ENCODE measurements around the gene TTC36. TPM values are rescaled to one million over a fixed set of nuclear protein-coding genes. Genes with fewer than 3 reads are reported as not detected.

TTC36 gene
- total and polyA plus RNA-seq, 2 experiments from 2014 or later = 0.40 to 1.0 TPM

DNA sequence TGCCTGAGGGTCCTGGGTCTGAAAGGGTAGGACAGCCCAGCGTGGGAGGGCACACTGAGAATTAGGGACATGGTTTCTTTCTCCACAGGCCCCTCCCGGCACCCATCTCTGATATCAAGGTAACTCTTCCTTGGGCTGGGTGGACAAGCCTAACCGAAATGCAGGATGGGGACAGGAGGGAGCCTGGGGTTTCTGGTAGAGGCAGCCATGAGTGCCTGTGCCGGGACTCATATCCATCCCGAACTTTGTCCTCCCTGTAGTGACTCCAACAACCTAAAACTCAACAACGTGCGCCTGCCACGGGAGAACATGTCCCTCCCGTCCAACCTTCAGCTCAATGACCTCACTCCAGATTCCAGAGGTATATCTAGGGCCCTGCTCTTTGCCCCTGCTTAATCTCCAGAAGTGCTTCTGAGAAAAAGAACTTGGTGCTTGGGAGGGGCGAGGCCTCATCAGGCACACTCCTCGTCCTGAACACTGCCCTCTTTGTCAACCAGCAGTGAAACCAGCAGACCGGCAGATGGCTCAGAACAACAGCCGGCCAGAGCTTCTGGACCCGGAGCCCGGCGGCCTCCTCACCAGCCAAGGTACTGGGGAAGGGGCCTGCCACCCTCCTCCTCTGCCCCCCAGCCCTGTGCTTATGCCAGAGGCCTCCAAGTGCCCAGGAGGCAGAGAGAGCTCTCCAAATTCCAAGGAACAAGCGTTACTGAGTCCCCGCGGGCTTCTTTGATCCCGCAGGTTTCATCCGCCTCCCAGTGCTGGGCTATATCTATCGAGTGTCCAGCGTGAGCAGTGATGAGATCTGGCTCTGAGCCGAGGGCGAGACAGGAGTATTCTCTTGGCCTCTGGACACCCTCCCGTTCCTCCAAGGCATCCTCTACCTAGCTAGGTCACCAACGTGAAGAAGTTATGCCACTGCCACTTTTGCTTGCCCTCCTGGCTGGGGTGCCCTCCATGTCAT is 6.8 kb downstream of the TTC36 start:
- no peaks in the 10 kb centered on the region for H3K9me3 Mint-ChIP-seq
- no peak overlapping the region for H3K27ac Mint-ChIP-seq
- no peak for TF ChIP-seq JUNB (IDR thresholded peaks at IDR 0.05; ENCODE audit: unreplicated experiment)
- TF ChIP-seq ZNF462 (CRISPR knock-in tag; IDR thresholded peaks at IDR 0.05) = no peak
- TF ChIP-seq NANOG (IDR thresholded peaks at IDR 0.05; ENCODE audit: borderline replicate concordance) = no peak
- no peak for TF ChIP-seq ZNF331 (CRISPR knock-in tag; IDR thresholded peaks at IDR 0.05; ENCODE audit: low read depth)
- TF ChIP-seq, protein P1, sequence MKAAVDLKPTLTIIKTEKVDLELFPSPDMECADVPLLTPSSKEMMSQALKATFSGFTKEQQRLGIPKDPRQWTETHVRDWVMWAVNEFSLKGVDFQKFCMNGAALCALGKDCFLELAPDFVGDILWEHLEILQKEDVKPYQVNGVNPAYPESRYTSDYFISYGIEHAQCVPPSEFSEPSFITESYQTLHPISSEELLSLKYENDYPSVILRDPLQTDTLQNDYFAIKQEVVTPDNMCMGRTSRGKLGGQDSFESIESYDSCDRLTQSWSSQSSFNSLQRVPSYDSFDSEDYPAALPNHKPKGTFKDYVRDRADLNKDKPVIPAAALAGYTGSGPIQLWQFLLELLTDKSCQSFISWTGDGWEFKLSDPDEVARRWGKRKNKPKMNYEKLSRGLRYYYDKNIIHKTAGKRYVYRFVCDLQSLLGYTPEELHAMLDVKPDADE (IDR thresholded peaks at IDR 0.05) = no peak
- no peak for TF ChIP-seq EZH2 (IDR thresholded peaks at IDR 0.05; ENCODE audit: low read depth, unreplicated experiment)
- no peak for TF ChIP-seq EZH2phosphoT487 (IDR thresholded peaks at IDR 0.05; ENCODE audit: unreplicated experiment)
- no peak for TF ChIP-seq POLR2AphosphoS5 (IDR thresholded peaks at IDR 0.05; ENCODE audit: low read depth)
- no peak for TF ChIP-seq CREB1 (CRISPR knock-in tag; IDR thresholded peaks at IDR 0.05; ENCODE audit: low read depth)
- TF ChIP-seq CTCF (conservative IDR thresholded peaks at IDR 0.05; ENCODE audit: low read depth in 2 of 2) = no peak
- no peak for TF ChIP-seq STAT1 (IDR thresholded peaks at IDR 0.05; ENCODE audit: unreplicated experiment)
- peaks cover 2% of the 10 kb centered on the region; the same call in 2 of the 3 replicates for H3K36me3 Mint-ChIP-seq (ENCODE audit: low read depth)
- Histone ChIP-seq H3K27me3 (ENCODE audit: insufficient read depth) (peaks cover 6% of the 10 kb centered on the region; the same call in 1 of the 2 replicates), H3K79me2 (replicated peaks; ENCODE audit: insufficient read depth) (no peaks in the 10 kb centered on the region), H4K20me1 (replicated peaks; ENCODE audit: insufficient read depth) (no peaks in the 10 kb centered on the region), H2AFZ (no peak overlapping the region), H3K27ac (ENCODE audit: low read depth) (no peak overlapping the region), H3F3A (replicated peaks; ENCODE audit: low read depth) (peaks cover 14% of the 10 kb centered on the region; the same call in 1 of the 2 replicates), H3K36me3 (ENCODE audit: insufficient read depth) (no peaks in the 10 kb centered on the region), H3K4me3 (no peak overlapping the region), H3K4me2 (no peak overlapping the region), H3K9me2 (ENCODE audit: insufficient read depth) (no peaks in the 10 kb centered on the region), H3K4me1 (ENCODE audit: insufficient read depth) (peaks cover 12% of the 10 kb centered on the region)
- peaks cover 18% of the 10 kb centered on the region for H3K4me1 Mint-ChIP-seq
- ATAC-seq (no peak), DNase-seq (ENCODE audit: low spot score) (no peak)
- peaks cover 12% of the 10 kb centered on the region for H3K27me3 Mint-ChIP-seq (ENCODE audit: insufficient read depth, low read depth, poor library complexity)
- no peak overlapping the region for H3K4me3 Mint-ChIP-seq

All from GM23338 (cell line).